PFSK-1 (cell line): ENCODE data around the gene ERVFRD-1.

Experiments
- FOXP2 ChIP-seq: optimal IDR thresholded peaks from 2 replicates; pipeline ENCODE3; 2011; ENCODE audit warnings: borderline replicate concordance, control low read depth, inconsistent platforms; ENCODE audit not compliant: insufficient read depth; ENCODE audit errors: extremely low read length, extremely low read depth
- POLR2AphosphoS5 ChIP-seq: IDR thresholded peaks from 2 replicates; pipeline ENCODE4 v1.6.1; 2012; ENCODE audit warnings: low read depth, mild to moderate bottlenecking, control low read depth, low read length, moderate library complexity
- SIN3A ChIP-seq: IDR thresholded peaks from 2 replicates; pipeline ENCODE4 v1.6.1; 2012; ENCODE audit warnings: mild to moderate bottlenecking, low read length, moderate library complexity, borderline replicate concordance; ENCODE audit not compliant: insufficient read depth
- TAF1 ChIP-seq: IDR thresholded peaks from 2 replicates; pipeline ENCODE4 v1.6.1; 2012; ENCODE audit warnings: low read length, control low read depth, borderline replicate concordance; ENCODE audit not compliant: insufficient read depth
- TF ChIP-seq, protein P1 (sequence below), 2 experiments: IDR thresholded peaks; 2 replicates each; pipeline versions ENCODE4 v1.6.1 to v1.8.0; 2011 to 2012; ENCODE audit warnings: low read depth in 2 of 2, low read length in 2 of 2, control low read depth in 1 of 2, inconsistent platforms in 1 of 2, mild to moderate bottlenecking in 1 of 2, moderate library complexity in 1 of 2; ENCODE audit not compliant: insufficient read depth in 1 of 2

Gene ERVFRD-1

GRCh38 chr6:11064836-11065235 is 46.7 kb downstream of the ERVFRD-1 start:
- TF ChIP-seq FOXP2 (no peak), POLR2AphosphoS5 (no peak), SIN3A (no peak), TAF1 (no peak)
- TF ChIP-seq, protein P1, sequence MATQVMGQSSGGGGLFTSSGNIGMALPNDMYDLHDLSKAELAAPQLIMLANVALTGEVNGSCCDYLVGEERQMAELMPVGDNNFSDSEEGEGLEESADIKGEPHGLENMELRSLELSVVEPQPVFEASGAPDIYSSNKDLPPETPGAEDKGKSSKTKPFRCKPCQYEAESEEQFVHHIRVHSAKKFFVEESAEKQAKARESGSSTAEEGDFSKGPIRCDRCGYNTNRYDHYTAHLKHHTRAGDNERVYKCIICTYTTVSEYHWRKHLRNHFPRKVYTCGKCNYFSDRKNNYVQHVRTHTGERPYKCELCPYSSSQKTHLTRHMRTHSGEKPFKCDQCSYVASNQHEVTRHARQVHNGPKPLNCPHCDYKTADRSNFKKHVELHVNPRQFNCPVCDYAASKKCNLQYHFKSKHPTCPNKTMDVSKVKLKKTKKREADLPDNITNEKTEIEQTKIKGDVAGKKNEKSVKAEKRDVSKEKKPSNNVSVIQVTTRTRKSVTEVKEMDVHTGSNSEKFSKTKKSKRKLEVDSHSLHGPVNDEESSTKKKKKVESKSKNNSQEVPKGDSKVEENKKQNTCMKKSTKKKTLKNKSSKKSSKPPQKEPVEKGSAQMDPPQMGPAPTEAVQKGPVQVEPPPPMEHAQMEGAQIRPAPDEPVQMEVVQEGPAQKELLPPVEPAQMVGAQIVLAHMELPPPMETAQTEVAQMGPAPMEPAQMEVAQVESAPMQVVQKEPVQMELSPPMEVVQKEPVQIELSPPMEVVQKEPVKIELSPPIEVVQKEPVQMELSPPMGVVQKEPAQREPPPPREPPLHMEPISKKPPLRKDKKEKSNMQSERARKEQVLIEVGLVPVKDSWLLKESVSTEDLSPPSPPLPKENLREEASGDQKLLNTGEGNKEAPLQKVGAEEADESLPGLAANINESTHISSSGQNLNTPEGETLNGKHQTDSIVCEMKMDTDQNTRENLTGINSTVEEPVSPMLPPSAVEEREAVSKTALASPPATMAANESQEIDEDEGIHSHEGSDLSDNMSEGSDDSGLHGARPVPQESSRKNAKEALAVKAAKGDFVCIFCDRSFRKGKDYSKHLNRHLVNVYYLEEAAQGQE (IDR thresholded peaks at IDR 0.05; ENCODE audit: insufficient read depth in 1 of 2, low read depth in 2 of 2, low read length in 2 of 2), result no peak

DNA sequence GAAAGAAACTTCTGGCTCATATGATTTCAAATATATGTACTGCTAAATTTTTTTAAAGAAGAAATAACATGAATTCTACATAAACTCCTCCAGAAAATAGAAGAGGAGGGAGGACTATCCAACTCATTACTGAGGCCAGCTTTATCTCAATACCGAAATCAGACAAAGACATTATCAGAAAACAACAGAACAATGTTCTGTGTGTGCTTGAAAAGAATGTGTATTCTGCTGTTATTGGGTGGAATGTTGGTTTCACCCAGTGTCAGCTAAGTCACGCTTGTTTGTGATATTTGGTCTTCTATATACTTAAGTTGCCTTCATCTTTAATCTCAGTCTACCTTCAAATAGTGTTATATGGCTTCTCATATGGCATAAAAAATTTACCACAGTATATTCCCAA is 48.8 kb downstream of the ERVFRD-1 start:
- TF ChIP-seq SIN3A (no peak), FOXP2 (no peak), TAF1 (no peak), POLR2AphosphoS5 (no peak)
- TF ChIP-seq, protein P1 (IDR thresholded peaks at IDR 0.05; ENCODE audit: insufficient read depth in 1 of 2, low read depth in 2 of 2, low read length in 2 of 2), result no peak

DNA sequence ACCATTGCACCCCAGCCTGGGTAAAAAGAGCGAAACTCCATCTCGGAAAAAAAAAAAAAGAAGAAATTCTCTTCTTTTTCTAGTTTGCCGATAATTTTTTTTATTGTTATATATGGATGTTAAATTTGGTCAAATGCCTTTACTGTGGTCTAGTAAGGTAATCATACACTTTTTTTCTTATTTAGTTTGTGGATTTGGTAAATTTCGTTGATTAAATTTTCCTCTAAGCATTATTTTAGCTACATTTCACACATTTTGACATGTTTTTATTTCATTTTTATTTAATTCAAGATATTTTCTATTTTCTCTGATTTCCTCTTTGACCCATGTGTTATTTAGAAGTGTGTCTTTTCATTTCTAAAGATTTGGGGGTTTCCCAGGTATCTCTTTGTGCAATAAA is 49.4 kb downstream of the ERVFRD-1 start:
- TF ChIP-seq FOXP2 (no peak), TAF1 (no peak), POLR2AphosphoS5 (no peak), SIN3A (no peak)
- TF ChIP-seq, protein P1 (IDR thresholded peaks at IDR 0.05; ENCODE audit: insufficient read depth in 1 of 2, low read depth in 2 of 2, low read length in 2 of 2), result no peak

GRCh38 chr6:11058406-11058805 is 53.1 kb downstream of the ERVFRD-1 start:
- TF ChIP-seq FOXP2 (no peak), POLR2AphosphoS5 (no peak), SIN3A (no peak), TAF1 (no peak)
- TF ChIP-seq, protein P1 (IDR thresholded peaks at IDR 0.05; ENCODE audit: insufficient read depth in 1 of 2, low read depth in 2 of 2, low read length in 2 of 2), result no peak

DNA sequence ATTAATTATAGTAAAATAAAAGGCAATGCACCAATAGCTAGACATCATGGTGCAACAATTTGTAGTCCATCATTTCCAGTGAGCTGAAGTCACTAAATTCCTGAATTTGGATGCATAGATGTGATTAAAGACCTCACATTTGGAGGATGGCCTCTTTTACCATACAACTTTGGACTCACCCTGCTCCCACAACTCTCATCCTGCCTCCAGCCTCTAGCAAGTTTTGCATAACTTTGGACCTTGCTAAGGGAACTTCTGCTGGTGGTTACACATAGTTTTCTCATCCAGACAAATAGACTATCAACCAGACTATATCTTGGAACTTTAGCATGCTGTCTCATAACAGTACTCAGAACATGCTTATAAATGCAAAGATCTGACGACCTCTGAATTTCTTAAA is 54.7 kb downstream of the ERVFRD-1 start:
- TF ChIP-seq, protein P1 (IDR thresholded peaks at IDR 0.05; ENCODE audit: insufficient read depth in 1 of 2, low read depth in 2 of 2, low read length in 2 of 2), result no peak
- TF ChIP-seq FOXP2 (no peak), SIN3A (no peak), TAF1 (no peak), POLR2AphosphoS5 (no peak)
